ENCODE data around the gene SLC13A5.
"Not testable (repeated sequence)": the region's sequence is repeated elsewhere in the genome, so short reads cannot be mapped to it uniquely, and the experiment has no call there.

The SLC13A5 gene

GRCh38 chr17:6713130-6713917 lies at the start of gene SLC13A5:
SLC13A5 (minus strand) TSS chr17:6713369; CDS start chr17:6713333, 36 bp downstream.
- DNase-seq: no peak

DNA sequence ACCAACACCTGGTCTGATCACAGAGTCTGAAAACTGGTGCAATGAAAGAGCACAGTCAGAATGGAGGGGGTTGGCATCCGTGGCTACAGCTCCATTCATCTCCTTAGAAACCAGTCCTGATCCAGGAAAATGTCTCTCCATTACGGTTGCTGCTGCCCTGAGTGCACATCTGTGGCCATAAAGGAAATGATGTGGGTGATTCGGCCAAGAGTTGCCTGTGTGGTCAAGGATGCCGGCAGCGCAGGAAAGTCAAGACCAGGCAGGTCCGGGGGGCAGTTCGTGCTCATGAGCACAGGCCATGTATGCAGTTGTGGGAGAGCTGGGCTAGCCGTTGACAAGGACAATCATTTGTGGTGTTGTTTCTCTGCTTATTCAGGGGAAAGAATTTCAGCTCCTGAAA lies 48.6 kb upstream of the SLC13A5 start:
- DNase-seq: no peak

- no peak for DNase-seq
Measured at GRCh38 chr17:6757747-6758146, 44.6 kb upstream of the SLC13A5 start.

DNA sequence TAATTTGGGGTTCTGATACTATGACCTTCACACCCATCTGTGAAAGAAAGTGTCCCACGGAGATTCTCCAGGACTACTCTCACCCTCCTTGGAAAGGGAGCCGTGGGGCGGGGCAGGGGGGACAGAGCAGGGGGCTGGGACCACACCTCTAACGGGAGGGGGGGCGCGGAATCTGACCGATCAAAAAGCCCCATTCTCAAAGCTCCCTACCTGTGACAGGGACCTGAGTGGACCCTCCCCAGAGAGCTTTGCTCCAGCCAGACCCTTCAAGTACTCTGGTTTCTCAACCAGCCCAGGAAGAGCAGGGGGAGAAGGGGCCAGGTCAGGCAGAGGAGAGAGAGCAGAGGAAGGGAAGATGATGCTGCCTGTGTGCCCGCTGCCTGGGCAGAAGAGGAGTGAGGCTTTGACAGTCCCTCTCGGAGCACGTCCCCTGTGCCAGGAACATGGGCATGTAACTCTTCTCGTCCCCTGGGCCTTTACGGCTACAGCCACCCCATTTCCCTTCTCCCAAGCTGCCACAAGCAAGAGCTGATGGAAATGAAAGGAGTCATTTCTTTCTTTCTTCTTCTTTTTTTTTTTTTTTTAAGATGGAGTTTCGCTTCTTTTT lies 43.4 kb upstream of the SLC13A5 start:
- DNase-seq: no peak

- no peak for DNase-seq
Measured at GRCh38 chr17:6755731-6756184, 42.6 kb upstream of the SLC13A5 start, which contains the start of gene XAF1. XAF1 (plus strand) TSS chr17:6756046; CDS start chr17:6756079, 33 bp downstream.

- no peak for DNase-seq
Measured at GRCh38 chr17:6755281-6755680, 42.1 kb upstream of the SLC13A5 start.

DNA sequence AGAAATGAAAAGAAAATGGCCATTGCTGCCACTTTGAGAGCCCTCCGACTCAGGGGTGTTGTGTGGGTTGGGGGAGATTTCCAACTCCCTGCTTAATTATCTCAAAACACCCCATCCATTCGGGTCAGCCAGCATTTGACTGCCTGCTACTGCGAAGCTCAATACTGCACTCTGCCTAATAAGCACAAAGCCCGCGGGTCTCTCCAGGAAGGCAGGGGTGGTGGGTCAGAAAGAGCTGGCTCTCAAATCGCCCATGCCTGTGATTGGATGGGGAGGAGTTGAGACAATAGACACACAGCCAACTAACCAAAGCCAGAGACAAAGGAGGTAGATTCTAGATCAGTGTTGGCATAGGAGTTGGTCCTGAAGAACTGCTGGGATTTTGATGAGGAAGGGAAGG lies 40.4 kb upstream of the SLC13A5 start:
- no peak for DNase-seq

GRCh38 chr17:6753006-6753445 lies 39.9 kb upstream of the SLC13A5 start:
- DNase-seq: no peak

DNA sequence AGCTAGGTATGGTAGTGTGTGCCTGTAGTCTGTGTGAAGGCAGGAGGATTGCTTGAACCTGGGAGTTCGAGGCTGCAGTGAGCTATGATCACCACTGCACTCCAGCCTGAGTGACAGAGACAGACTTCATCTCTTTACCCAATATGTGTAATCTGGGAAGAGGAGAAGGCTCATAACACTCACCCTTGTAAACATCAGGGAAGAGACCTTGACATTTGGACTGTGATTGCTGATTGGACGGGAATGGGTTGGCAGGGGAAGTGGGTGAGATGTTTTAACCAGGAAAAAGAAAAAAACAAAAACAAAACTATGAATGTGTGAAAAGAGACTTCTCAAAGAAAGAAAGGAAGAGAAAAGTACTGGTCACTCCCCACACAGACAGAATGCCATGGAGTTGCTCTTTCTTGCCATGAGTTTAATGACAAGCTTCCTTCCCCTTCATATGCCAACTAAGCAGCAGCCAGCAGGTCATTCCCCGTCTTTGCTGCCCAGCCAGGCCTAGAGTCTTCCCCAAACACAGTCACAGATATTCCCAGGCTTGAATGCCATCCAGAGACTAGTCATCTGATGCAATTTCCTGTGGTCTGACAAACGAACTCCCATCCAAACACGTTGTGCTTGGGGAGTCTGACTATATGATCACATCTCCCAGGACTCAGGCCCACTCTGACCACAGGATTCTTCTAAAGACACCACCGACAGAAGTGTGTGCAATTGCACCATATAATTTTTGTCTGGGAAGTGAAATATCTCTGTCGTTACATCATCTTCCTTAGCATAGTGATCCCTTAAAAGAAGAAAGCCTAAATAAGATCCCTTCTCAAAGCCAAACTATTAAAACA lies 39.1 kb upstream of the SLC13A5 start:
- DNase-seq: no peak

DNA sequence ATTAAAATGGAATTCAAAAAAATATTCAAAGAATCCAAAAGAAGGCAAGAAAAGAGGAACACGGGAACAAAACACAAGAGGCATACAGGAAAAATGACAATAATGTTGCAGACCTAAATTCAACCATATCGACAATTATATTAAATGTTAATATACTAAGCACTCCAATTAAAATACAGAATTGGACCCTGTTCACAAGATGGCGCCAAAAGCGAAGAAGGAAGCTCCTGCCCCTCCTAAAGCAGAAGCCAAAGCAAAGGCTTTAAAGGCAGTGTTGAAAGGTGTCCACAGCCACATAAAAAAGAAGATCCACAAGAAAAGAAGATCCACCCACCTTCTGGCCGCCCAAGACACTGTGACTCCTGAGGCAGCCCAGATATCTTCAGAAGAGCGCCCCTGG lies 36.4 kb upstream of the SLC13A5 start:
- DNase-seq: no peak

- no peak for DNase-seq
Measured at GRCh38 chr17:6748617-6749016, 35.4 kb upstream of the SLC13A5 start.

DNA sequence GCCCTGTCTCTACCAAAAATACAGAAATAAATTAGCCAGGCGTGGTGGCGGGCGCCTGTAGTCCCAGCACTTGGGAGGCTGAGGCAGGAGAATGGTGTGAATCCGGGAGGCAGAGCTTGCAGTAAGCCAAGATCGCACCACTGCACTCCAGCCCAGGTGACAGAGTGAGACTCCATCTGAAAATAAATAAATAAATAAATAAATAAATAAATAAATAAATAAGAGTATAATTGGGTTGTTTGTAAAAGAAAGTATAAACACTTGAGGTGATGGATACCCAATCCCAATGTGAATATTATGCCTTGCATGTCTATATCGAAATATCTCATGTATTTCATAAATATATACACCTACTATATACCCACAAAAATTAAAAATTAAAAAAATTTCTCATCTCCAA lies 33.5 kb upstream of the SLC13A5 start:
- DNase-seq: not testable (repeated sequence)

- DNase-seq: no peak
Measured at GRCh38 chr17:6729531-6729930, 16.4 kb upstream of the SLC13A5 start.

GRCh38 chr17:6724009-6724408 lies 10.8 kb upstream of the SLC13A5 start:
- no peak for DNase-seq

DNA sequence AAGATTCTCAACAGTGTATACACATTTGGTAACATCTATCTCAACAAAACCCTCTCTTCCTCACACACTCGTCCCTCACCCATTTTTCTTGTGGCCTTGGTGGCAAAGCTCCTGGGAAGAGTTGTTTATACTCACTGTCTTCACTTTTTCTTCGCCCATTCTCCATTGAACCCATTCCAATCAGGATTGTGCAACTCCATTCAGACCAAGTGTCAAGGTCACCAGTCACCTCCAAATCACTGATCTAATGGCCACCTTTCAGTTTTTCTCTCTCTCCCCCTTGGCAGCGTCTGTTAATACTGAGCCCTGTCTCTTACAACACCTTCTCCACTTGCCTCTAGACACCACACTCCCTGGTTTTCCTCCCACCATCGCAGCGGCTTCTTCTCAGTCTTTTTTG lies 8.6 kb upstream of the SLC13A5 start:
- no peak for DNase-seq

- no peak for DNase-seq
Measured at GRCh38 chr17:6716736-6717135, 3.6 kb upstream of the SLC13A5 start.

- DNase-seq: no peak
Measured at GRCh38 chr17:6714315-6714874, 1.2 kb upstream of the SLC13A5 start.

GRCh38 chr17:6713918-6714271 lies 726 bp upstream of the SLC13A5 start:
- no peak for DNase-seq

DNA sequence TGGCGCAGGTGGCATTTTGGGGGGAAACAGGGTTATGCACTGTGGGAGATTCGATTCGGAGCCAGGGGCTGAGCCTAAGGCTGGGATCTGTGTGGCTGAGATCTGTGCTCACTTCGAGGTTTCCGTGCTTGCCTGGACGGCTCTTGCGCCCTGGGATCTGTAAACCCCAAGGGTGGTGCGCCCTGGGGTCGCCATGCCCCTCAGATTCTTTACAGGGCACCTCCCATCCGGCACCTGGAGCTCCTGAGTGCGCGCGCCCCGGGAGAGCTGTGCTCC lies 377 bp downstream of the SLC13A5 start:
- no peak for DNase-seq

DNA sequence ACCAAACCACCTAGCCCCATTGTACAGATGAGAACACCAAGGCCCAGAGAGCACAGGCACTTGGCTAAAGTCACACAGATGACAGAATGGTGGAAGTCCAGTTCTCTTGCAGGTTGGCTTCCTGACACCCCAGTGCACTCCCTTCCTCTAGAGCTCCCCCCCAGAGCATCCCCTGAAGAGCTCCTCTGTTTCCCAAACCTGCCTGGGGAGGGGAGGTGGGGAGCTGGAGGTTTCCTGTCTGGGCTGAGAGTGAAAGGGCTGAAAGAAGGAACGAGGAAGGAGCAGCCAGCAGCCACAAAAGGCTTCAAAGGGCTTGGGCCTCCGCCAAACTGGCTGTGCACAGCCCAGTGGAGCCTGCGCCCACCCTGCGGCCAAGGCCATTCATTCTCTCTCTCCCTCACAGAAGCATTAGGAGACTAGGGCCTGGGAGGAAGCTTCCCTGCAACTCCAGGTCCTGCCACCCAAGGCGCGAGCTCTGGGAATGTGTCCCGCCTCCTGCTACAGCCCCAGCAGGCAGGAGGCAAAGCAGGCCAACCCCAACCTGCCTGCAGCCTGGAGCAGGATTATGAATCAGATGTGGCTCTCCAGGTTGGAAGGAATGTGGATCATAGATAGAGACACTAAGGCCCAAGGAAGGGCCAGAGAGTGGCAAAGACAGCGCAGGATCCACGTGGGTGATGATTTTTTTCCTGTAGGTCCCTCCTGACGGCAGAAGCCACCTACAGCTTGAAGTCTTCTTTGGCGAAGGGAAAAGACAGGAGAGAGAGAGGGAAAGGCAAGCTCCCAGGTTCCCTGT lies 913 bp downstream of the SLC13A5 start:
- no peak for DNase-seq

GRCh38 chr17:6711681-6712057 lies 1.5 kb downstream of the SLC13A5 start:
- no peak for DNase-seq

- no peak for DNase-seq
Measured at GRCh38 chr17:6711081-6711674, 2.0 kb downstream of the SLC13A5 start.

Data from NCI-H446 treated with DMSO at 0.1 percent for 48 hours (cell line).